Measurements from ENCODE around the gene ILKAP.

ILKAP gene, protein sequence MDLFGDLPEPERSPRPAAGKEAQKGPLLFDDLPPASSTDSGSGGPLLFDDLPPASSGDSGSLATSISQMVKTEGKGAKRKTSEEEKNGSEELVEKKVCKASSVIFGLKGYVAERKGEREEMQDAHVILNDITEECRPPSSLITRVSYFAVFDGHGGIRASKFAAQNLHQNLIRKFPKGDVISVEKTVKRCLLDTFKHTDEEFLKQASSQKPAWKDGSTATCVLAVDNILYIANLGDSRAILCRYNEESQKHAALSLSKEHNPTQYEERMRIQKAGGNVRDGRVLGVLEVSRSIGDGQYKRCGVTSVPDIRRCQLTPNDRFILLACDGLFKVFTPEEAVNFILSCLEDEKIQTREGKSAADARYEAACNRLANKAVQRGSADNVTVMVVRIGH
- total RNA-seq = 53.1 to 55.9 reads per million in 2 donors

DNA sequence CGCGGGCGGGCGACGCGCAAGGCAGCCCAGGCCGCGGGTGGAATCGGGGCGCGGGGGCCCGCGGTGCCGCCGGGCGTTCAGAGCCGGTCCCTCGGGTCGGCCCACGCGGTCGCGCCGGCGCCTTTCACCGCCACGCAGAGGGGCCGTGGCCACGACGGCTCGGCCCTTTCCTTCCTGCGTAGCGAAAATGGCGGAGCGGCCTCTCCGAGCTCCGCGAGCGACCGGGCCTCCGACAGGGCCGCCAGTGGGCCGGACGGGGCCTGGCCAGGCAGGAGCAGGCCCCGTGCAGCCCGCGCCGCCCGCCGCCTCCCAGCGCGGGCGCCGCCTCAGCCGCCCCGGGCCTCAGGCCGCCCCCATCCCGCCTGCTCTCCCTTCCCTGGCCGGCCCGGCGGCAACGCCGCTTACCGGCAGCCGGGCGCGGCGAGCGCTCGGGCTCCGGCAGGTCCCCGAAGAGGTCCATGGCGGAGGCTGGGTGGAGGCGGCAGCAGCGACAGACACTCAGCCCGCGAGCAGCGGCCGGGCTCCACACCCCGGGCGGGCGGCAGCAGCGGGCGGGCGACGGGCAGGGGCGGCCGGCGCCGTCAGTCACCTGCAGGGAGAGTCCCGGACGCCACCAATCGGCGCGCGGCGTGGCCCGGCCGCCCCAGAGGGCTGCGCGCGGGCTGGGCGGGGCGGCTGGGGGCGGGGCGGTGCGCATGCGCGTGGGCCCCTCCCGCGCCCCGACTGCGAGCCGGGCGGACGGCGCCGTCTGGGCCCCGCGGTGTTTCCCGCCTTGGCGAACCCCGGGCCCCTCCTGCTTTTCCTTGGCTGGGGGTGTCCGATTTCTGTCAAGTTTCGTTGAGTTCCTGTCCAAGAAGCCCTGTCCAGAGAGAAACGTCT, at the start of gene ILKAP:
ILKAP (minus strand) TSS at position 602 of the 879 bp plus-strand sequence; CDS start at position 460, 142 bp downstream.
- DNase-seq = peak; percentile 90

DNA sequence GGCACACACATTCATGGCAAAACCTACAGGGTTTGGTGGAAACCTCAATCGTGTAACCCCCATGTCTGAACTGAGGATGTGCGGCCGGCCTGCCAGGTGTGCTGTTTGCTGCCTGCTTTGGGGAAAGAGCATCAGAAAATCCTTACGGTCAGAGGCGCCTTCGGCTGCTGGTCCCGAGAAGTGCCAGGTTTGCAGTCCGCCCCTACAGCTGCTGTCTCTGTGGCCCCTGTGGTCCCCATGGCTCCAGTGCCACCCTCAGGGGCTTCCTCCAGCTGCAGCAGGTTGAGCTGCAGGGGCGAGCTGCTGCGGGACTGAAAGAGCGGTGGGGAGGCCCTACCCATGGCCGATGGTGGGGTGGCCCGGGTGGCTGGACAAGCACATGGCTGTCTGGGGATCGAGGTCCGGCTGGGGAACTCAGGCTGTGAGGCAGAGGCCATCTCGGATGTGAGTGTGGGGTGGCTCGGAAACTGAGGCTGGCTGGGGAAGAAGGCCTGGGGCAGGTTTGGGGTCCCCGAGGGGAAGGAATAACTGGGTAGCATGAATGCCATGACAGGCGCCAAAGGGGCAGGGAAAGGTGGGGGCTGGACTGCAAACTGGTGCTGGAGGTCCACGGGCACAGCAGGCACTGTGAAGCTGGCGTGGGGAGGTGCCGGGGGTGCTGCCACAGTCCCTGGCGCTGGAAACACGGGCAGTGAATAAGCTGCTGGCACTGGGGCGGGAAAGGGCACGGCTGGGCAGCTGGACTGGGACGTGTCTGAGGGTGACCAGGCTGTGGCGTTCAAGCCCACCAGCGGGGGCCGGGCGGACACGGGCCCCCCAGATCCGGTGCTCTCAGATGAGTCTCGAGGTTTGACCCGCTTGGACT, 49.5 kb upstream of the ILKAP start:
- DNase-seq = no peak

DNA sequence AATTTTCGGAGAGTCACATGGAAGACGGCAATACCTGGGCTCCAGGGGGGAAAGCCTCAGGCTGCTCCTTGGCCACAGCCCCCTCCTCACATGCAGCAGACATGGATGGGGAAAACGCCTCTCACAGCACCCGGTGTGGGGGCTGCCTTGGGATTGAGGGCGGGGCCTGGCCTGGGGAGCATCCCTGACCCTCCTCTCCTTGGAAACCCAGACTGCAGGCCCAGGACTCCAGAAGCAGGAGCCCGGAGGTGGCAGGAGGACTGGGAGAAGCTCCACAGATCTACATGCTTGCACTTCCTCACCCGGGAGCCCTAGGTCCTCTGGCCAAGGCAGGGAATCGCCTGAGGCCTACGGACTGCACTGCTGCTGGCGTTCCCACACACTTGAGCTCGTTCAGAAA, 48.5 kb upstream of the ILKAP start:
- no peak for DNase-seq

- no peak for DNase-seq
Observed at GRCh38 chr2:238251331-238251730, 47.8 kb upstream of the ILKAP start.

GRCh38 chr2:238250896-238251295, 47.4 kb upstream of the ILKAP start:
- DNase-seq = no peak

- DNase-seq = no peak
Observed at GRCh38 chr2:238247841-238248453, 44.5 kb upstream of the ILKAP start.

- no peak for DNase-seq
Observed at GRCh38 chr2:238247002-238247822, 43.7 kb upstream of the ILKAP start.

DNA sequence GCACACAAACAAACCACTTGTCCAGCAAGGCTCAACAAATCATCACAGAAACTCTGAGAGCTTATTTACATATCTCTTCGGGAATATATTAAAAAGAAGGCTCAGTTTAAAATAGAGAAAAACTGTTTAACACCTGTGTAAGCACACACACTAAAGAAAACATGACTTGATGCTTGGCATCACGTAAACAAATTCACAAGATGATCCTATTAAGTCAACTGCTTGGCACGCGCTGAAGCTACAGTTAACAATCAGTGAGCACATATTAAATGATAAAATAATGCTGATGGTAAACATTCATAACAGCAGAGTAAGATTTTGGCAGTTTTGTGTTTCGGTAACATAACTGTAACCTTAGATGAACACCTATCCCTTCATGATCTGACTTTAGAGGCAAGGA, 40.7 kb upstream of the ILKAP start:
- DNase-seq = no peak

DNA sequence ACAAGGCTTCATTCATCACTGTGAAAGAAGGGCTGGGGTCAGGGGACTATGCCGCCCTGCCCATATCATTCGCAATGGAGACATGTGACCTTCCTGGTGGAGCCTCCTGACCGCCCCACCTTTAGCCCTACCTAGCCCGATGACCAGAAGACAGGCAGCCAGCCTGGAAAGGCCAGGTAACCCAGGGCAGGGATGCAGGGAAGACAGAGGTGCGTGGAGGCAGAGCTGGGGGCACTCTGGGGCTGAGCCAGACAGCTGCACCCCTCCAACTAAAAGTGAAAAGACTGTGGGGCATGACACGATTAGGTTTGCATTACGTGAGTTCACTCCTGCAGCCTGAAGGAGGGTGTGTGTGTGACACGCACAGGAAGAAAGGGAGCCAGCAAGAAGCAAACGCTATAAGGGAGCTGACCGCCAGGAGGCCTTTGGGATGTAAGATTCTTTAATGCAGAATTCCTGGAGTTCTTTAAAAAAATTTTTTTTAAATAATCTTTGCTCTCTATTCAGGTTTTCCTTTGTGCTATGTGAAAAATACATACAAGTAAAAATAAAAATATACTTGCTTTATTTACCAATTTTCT, 40.1 kb upstream of the ILKAP start:
- DNase-seq = no peak

DNA sequence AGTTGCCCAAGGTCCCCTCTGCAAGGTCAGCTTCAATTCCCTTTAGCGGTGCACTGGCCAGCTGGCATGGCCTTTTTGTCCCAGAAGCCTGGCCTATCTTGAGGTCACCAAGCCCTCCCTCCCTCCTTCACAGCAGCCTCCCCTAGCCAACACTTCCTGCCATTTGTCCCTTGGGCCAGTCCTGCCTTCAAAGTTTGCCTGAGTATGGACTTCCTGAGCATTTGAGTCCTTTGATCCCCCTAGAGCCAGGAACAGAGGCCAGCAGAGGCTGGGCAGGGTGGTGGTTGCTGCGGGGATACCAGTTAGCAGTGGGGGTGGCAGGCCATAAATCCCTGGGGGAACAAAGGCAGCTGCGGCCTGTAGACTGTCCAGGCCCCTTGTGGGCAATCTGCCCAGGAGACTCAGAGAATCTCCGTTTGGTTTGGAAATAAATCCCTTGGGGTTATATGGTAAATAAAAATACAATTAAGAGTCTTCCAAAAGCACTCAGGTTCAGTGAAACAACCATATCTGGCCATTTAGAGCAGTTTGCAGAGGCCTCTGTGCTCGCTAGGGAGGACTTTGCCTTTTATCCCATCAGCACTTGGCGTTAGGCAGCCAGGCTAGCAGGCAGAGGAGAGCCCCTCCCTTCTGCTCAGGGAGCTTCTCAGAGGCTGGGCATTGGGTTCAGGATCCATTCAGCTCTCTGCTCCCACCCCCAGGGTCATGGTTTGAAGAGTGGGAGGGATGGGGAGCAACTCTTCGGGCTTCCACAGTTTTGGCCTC, 39.4 kb upstream of the ILKAP start:
- DNase-seq = no peak

GRCh38 chr2:238241970-238242369, 38.5 kb upstream of the ILKAP start:
- no peak for DNase-seq

DNA sequence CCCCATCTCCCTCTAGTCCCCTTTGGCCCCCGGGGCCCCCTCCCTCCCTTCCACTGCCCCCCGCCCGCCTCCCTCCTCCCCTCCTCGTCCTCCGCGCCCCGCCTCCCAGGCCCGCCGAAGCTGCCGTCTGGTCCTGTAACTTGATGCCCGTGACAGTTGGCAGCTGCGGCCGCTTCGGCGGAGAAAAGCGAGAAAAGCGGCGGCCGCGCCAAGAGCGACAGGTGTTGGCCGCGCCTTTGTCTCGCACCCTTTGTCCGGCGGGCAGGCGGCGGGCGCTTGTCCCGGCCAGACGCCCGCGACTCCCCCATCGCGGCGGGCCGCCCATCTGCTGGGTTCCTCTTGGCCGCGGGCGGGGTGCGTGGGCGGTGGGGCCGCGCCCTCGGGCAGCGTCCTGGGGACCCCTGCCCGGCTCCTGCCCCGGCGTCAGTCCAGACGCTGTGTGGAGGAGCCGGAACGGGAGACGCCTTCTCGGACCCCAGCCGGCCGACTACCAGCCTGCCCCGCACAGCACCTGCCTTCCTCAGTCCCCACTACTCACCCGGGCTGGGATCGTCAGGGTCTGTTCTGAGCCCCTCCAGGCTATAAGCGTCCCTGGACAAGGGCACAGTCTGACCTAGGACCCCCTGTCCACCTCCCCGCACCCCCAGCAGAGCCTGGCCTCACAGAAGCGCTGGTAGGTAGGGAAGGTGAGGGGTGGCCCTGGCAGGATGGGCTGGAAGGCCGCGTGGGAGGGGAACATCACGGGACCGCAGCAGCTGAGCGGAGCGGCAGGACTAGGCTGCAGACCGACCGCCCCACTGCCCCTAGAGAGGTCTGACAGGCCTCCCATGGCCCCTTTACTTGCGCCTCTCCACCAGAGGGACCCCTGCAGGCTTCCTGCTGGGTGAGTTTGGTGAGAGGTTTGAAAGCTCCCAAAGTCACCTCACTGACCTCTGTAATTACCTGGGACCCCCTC, 37.5 kb upstream of the ILKAP start:
- DNase-seq = peak; percentile 34

DNA sequence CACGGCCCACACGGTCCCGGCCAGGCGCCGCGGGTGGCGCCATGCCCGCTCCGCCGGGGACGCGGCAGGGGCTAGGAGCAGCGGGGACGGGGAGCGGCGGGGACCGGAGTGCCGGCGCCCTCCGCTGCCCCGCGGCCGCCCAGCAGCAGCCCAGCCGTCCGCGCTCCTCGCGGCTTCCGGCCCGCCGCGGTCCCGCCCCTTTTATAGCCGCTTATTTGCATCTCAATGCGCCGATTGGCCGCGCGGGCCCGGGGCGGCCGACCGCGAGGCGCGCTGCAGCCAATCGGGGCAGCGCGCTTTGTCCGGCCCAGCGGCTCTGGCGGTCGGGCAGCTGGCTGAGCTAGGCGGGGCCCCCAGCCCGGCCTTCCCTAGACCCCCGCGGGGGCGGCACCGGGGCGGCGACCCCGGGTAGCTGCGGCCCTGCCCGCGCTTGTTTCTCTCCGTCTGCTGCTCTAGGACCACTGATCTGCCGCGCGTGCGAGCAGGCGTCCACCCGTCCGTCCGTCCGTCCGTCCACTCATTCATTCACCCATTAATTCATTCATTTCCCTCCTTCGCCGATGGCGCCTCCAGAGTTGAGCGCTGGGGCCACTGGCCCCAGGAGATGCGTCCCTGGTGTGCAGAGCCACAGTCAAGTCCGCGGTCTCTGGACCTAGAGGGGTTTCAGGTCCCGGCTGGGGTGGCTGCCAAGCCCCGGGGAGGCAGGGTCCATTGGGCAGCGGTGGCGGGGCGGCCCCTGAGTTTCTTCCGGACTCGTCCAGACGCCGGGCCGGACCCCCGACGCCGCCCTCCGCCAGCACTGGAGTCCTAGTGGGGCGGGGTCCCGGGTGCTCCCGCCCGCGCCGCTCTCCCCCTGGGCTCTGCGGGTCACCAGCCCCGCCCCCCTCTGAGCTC, 36.6 kb upstream of the ILKAP start, which contains the start of gene HES6:
HES6 (minus strand) TSS at position 176 of the 894 bp plus-strand sequence; CDS start at position 43, 133 bp downstream.
- peak; percentile 68 for DNase-seq

DNA sequence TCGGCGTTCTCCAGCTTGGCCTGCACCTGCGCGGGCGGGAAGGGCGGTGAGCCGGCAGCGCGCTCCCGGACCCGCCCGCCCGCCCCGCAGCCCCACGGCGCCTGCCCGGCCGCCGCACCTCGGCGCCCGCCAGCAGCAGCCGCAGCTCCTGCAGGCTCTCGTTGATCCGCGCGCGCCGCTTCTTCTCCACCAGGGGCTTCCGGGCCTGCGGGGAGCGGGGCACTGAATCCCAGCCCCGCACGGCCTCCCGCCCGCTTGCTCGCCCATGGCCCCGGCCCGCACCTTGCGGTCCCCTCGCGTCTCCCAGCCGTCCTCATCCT, 36.0 kb upstream of the ILKAP start:
- DNase-seq = no peak

DNA sequence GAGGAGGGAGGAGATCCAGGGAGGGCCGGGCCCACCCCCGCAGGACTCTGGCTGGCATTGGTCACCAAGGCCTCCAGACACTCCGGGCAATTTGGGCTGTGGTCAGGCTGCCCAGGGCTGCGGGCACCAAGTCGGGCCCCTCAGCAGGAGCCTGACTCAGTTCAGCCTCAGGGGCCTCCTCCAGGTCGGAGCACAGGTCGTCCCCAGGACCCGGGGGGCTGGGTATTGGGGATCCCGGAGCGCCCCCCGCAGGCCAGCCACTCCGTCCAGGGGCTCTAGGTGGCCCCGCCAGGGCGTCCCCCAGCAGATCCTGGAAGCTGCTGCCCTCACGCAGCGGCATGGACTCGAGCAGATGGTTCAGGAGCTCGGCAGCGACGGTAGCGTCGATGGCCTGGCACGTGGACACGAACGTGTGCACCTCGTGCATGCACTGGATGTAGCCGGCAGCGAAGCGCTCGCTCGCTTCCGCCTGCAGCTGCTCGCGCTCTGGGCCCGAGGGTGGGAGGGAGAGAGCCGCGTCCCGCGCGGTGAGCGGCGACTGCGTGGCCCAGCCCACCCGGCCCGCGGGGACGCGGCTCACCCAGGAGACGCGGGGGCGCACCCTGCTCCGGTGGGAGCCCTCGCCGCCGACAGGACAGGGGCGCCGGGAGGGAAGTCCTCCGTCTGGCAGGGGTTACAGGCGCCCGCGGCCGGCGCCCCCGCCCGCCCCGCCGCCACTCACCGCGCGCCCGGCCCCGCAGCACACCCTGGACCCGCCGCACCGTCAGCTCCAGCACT, 35.5 kb upstream of the ILKAP start:
- DNase-seq = peak; percentile 37

DNA sequence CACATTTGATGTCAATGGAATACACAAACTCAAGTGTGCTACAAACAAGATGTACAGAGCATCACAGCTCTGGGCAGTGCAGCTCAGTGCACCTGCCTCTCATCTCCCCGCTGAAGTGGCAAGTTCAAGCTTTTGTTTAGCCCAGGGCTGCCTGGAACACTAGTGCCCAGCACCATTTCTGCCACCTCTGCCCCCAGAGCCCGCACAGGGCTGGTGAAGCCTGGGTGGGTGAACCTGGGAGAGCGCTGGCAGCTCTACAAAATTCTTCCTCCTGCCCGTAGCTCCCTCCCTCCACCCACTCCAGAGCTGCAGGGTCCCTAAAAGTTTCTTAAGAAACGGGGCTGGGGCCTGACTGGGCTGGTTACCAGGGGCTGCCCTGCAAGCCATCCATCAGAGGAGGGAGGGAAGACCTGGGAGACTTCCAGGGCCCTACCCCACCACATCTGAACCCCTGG, 34.8 kb upstream of the ILKAP start:
- DNase-seq = no peak

Data from activated gamma-delta T cell (primary cell).